ENCODE results near the gene PHF19. TPM values are rescaled to one million over a fixed set of nuclear protein-coding genes. Genes with fewer than 3 reads are reported as not detected.

PHF19 gene
- total and polyA plus RNA-seq, 4 donors, result 25.9 to 66.7 (median 51.2) TPM

DNA sequence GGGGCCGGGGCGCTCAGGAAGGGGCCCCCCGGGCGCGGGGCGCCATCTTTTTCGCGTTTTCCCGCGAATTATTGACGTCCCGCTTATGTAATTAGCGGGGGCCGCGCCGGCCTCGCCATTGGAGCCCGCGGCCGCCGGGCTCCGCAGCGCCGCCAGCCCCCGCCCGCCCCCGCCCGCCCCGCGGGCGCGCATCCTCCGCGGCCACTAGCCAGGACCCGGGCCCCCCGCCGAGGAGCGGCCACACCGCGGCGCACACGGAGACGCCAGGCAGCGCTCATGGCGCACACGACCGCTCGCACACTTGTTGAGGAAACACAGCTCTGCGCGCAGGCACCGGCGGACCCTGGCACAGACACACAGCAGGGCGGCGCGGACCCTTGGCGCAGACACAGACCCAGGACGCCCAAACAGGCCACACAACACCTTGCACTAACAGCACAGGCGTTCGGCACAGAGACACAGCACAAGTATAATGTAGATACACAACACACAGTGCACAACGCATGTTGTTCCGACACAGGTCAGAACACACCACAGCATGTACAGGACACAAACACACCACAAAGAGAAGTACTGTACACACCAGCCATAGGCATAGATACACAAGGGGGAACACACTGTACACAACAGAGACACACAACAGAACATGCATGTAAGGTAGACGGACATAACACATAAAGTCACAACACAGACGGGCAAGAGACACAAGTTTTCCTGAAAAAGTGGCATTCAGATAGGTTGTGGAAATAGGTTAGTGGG is 467 bp upstream of the PHF19 start:
- intact Hi-C loops (cut with DNase I), result loop anchor here (2.0 to 5.0 kb wide), 2 partner anchors 57 to 60 kb away; no protein-coding TSS in a partner anchor
- ATAC-seq (ENCODE audit: low FRiP score) (peak; percentile 61), DNase-seq (peak; percentile 79 to 88)
- Histone ChIP-seq H3K27me3 (ENCODE audit: control insufficient read depth in 1 of 2, insufficient read depth in 2 of 2, low read length in 1 of 2) (no peaks in the 10 kb centered on the region), H3K4me1 (ENCODE audit: control insufficient read depth in 1 of 2, insufficient read depth in 2 of 2, low read length in 2 of 2) (no peaks in the 10 kb centered on the region), H3K36me3 (ENCODE audit: control insufficient read depth in 1 of 2, insufficient read depth in 2 of 2, low read length in 1 of 2) (peaks cover 0 to 6% of the 10 kb centered on the region in 2 donors), H3K4me3 (ENCODE audit: low read length in 2 of 2) (peak overlapping the region; percentile 68 to 92), H3K9me3 (ENCODE audit: control insufficient read depth, low read length) (no peaks in the 10 kb centered on the region), H3K27ac (ENCODE audit: low read depth in 1 of 2, low read length in 2 of 2) (peak overlapping the region; percentile 51 to 95)
- 1% methylated on average over 55 to 63 of the region's 63 CpGs for WGBS, 2 donors

DNA sequence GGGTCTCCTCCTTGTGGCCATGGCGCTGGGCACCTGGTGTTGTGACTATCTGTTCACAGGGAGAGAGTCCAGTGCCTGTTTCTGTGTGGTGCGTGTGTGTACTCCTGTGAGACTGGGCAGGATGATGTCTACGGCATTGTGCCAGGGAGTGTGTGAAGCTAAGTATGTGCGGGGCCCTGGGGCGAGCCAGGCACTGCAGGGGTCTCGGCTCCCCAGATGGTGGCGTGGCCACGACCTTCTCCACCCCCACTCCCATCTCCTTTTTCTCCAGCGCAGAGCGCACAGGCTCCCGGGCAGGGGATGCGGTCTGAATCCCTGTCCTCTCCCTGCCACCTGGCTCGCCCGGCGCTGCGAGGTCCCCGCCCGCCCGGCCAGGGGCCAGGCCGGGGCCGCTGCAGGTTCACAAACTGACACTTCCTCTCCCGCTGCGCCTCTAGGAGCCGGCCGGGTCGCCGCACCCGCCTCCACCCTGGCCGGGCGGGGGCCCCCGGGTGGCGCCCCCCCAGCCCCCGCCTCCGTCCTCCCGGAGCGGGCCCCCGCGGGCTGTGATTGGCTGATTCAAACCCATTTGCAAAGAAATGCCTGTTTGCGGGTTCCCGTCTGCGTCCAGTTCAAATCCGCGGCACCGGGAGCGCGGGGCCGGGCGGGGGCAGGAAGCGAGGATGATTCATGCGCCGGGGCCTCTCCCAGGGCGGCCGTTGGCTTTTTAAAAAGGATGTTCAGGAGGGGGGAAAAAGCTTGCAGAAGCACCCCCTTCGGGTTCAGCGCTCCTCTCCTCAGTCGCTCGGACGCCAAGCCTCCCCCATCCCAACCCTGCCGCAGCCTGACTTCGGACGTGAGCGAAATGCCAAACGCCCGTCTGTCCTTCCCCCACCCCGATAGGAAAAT is 790 bp downstream of the PHF19 start:
- peak overlapping the region; percentile 68 to 85 for H3K27ac ChIP-seq (ENCODE audit: low read depth in 1 of 2, low read length in 2 of 2)
- 1% methylated on average over 57 to 65 of the region's 65 CpGs for WGBS, 2 donors
- no peaks in the 10 kb centered on the region for H3K4me1 ChIP-seq (ENCODE audit: control insufficient read depth in 1 of 2, insufficient read depth in 2 of 2, low read length in 2 of 2)
- intact Hi-C loops (cut with DNase I), result loop anchor here (2.0 to 5.0 kb wide), 2 partner anchors 59 to 61 kb away; no protein-coding TSS in a partner anchor
- H3K36me3 ChIP-seq (ENCODE audit: control insufficient read depth in 1 of 2, insufficient read depth in 2 of 2, low read length in 1 of 2), result peaks cover 0 to 6% of the 10 kb centered on the region in 2 donors
- DNase-seq (peak; percentile 94 to 95), ATAC-seq (ENCODE audit: low FRiP score) (peak; percentile 81)
- no peaks in the 10 kb centered on the region for H3K9me3 ChIP-seq (ENCODE audit: control insufficient read depth, low read length)
- H3K4me3 ChIP-seq (ENCODE audit: low read length in 2 of 2), result peak overlapping the region; percentile 68 to 92
- H3K27me3 ChIP-seq (ENCODE audit: control insufficient read depth in 1 of 2, insufficient read depth in 2 of 2, low read length in 1 of 2), result no peaks in the 10 kb centered on the region

DNA sequence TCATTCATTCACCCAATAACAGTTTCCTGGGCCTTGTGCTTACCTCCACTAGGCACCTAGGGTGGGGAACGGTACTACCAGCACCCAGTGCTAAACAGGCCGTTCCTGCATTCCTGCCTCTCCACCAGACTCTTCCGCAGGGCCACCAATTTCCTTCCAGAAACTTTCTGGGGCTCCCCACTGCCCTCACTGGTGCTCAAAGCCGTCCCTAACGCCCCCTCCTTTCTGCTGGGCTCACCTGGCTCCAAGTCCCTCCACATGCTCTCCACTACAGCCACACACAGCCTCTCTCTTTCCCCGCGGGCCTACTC is 1.4 kb downstream of the PHF19 start:
- 25 to 26% methylated on average over 7 of the region's 7 CpGs for WGBS, 2 donors
- no peaks in the 10 kb centered on the region for H3K9me3 ChIP-seq (ENCODE audit: control insufficient read depth, low read length)
- no peak for DNase-seq
- no peak for ATAC-seq (ENCODE audit: low FRiP score)
- intact Hi-C loops (cut with DNase I), result loop anchor here in 1 of 2 donors (5.0 kb wide), 1 partner anchor 62 kb away; no protein-coding TSS in a partner anchor
- no peaks in the 10 kb centered on the region for H3K27me3 ChIP-seq (ENCODE audit: control insufficient read depth in 1 of 2, insufficient read depth in 2 of 2, low read length in 1 of 2)
- H3K4me1 ChIP-seq (ENCODE audit: control insufficient read depth in 1 of 2, insufficient read depth in 2 of 2, low read length in 2 of 2), result no peaks in the 10 kb centered on the region
- no peak overlapping the region for H3K4me3 ChIP-seq (ENCODE audit: low read length in 2 of 2)
- peaks cover 0 to 6% of the 10 kb centered on the region in 2 donors for H3K36me3 ChIP-seq (ENCODE audit: control insufficient read depth in 1 of 2, insufficient read depth in 2 of 2, low read length in 1 of 2)
- H3K27ac ChIP-seq (ENCODE audit: low read depth in 1 of 2, low read length in 2 of 2), result peak overlapping the region; percentile 68 to 85

DNA sequence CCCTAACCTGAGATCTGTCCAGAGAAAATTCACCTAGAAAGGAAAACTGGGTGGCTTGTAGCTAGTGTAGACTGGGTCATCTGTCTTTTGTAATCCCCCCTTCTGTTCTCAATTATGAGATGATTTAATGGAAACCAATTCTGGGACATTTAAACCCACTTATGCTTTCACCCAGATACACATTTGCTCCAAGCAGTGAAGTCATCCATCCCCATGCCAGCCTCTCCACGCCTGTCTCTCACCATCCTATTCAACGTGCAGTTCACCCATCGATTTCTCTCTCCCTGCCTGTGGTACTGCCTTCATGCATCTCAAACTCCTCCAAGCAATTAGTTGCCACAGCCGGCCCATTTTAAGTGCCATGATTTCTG is 1.8 kb downstream of the PHF19 start:
- Histone ChIP-seq H3K27ac (ENCODE audit: low read depth in 1 of 2, low read length in 2 of 2) (peak overlapping the region in 1 of 2 donors; percentile 85), H3K4me1 (ENCODE audit: control insufficient read depth in 1 of 2, insufficient read depth in 2 of 2, low read length in 2 of 2) (no peaks in the 10 kb centered on the region), H3K27me3 (ENCODE audit: control insufficient read depth in 1 of 2, insufficient read depth in 2 of 2, low read length in 1 of 2) (no peaks in the 10 kb centered on the region), H3K36me3 (ENCODE audit: control insufficient read depth in 1 of 2, insufficient read depth in 2 of 2, low read length in 1 of 2) (peaks cover 0 to 6% of the 10 kb centered on the region in 2 donors), H3K4me3 (ENCODE audit: low read length in 2 of 2) (no peak overlapping the region), H3K9me3 (ENCODE audit: control insufficient read depth, low read length) (no peaks in the 10 kb centered on the region)
- DNase-seq, result no peak
- no peak for ATAC-seq (ENCODE audit: low FRiP score)
- 16 to 21% methylated on average over 4 of the region's 4 CpGs for WGBS, 2 donors
- intact Hi-C loops (cut with DNase I), result loop anchor here in 1 of 2 donors (5.0 kb wide), 1 partner anchor 62 kb away; no protein-coding TSS in a partner anchor

DNA sequence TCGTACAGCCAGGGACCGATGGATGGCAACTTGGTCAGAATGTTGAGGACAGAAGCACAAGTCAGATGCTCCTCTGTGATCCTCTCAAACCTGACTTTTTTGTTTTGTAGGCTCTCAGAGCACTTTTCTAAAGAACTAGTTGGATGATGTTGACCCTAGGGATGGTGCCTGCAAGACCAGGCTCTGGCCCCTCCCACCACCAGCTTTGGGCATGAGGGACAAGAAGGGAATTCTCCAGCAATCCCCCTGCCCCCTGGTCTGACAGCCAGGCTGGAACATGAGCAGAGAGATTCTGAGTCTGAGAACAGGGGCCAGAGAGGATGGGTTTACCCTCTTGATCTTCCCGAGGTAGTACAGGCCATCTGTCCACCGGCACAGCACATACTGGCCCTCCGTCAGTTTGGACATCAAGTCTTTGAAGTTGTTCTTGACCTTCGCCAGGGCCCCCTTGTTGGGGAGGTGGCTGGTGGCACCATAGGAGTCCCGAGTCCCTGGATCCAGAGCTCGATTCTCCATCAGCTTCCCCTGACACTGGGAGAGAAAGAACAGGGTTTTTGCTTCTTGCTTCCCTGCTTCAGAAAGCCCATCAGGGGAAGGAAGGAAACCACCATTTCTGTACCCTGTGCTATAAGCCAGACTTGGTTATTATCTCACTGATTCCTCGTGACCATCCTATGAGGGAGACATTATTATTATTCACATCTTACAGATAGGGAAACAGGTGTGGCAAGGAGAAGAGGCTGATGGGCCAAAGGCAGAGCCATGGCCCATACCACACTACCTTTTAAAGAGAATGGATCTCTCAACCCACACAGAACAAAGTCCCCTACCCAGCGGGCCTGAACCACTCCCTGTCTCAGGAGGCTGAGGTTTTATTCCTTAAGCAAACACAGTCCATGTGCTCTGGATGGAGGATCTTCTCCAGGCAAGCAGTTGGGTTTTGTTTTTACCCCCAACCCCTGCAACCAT is 2.5 kb downstream of the PHF19 start:
- Histone ChIP-seq H3K9me3 (ENCODE audit: control insufficient read depth, low read length) (no peaks in the 10 kb centered on the region), H3K36me3 (ENCODE audit: control insufficient read depth in 1 of 2, insufficient read depth in 2 of 2, low read length in 1 of 2) (peaks cover 0 to 6% of the 10 kb centered on the region in 2 donors), H3K27me3 (ENCODE audit: control insufficient read depth in 1 of 2, insufficient read depth in 2 of 2, low read length in 1 of 2) (no peaks in the 10 kb centered on the region), H3K4me3 (ENCODE audit: low read length in 2 of 2) (no peak overlapping the region), H3K4me1 (ENCODE audit: control insufficient read depth in 1 of 2, insufficient read depth in 2 of 2, low read length in 2 of 2) (no peaks in the 10 kb centered on the region), H3K27ac (ENCODE audit: low read depth in 1 of 2, low read length in 2 of 2) (no peak overlapping the region)
- intact Hi-C loops (cut with DNase I), result loop anchor here in 1 of 2 donors (5.0 kb wide), 1 partner anchor 63 kb away; no protein-coding TSS in a partner anchor
- DNase-seq (peak in 1 of 2 donors; percentile 39), ATAC-seq (ENCODE audit: low FRiP score) (no peak)
- 85 to 93% methylated on average over 10 of the region's 10 CpGs for WGBS, 2 donors

DNA sequence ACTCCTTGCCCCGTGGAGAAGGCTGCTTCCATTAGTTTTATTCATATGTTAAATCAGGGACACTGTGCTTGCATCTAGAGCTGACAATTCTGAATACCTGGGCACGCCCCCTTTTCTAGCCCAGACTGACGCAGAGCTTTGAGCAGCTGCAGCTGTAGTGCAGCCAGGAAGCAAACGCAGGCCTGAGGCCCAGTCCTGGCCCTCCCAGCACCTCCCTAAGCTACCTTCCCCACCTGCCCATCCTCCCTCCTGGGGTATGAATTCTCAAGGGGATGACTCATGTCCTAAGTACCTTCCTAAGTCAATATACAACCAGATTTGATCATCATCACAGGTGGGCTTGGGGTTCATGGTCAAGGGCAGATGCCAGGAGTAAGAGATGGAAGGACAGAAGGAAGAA is 3.5 kb downstream of the PHF19 start:
- Histone ChIP-seq H3K4me3 (ENCODE audit: low read length in 2 of 2) (no peak overlapping the region), H3K36me3 (ENCODE audit: control insufficient read depth in 1 of 2, insufficient read depth in 2 of 2, low read length in 1 of 2) (peaks cover 0 to 6% of the 10 kb centered on the region in 2 donors), H3K4me1 (ENCODE audit: control insufficient read depth in 1 of 2, insufficient read depth in 2 of 2, low read length in 2 of 2) (no peaks in the 10 kb centered on the region), H3K9me3 (ENCODE audit: control insufficient read depth, low read length) (no peaks in the 10 kb centered on the region), H3K27ac (ENCODE audit: low read depth in 1 of 2, low read length in 2 of 2) (no peak overlapping the region), H3K27me3 (ENCODE audit: control insufficient read depth in 1 of 2, insufficient read depth in 2 of 2, low read length in 1 of 2) (no peaks in the 10 kb centered on the region)
- intact Hi-C loops (cut with DNase I), result no loop called here
- WGBS, 2 donors, result 62 to 70% methylated on average over 4 of the region's 4 CpGs
- ATAC-seq (ENCODE audit: low FRiP score) (no peak), DNase-seq (no peak)

DNA sequence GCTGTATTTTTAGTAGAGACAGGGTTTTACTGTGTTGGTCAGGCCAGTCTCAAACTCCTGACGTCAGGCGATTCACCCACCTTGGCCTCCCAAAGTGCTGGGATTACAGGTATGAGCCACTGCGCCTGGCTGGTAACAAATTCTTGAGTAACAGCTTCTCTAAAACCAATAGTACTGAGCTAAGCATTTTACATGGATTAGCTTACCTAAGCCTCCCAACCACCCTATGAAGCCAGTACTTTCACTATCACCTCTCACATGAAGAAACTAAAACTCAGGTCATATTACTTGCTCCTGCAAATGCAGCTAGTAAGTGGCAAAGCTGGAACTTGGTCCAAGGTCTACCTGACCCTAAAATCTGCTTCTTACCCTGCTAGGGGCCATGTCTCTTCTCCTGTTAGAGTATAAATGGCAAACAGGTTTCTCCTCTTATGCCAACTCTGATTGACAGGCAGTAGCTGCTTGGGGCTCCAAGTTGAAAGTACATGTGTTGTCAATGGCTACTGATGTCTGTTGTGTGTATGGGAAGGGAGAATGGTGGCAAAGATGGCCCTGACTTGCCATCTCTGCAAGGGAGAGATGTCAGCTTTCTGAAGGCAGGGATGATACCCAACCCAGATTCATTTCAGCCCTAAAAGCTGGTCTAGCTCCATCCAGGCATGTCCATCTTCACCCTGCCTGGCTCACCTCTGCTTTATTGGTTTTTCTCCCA is 4.0 kb downstream of the PHF19 start:
- DNase-seq (no peak), ATAC-seq (ENCODE audit: low FRiP score) (no peak)
- intact Hi-C loops (cut with DNase I), result no loop called here
- Histone ChIP-seq H3K9me3 (ENCODE audit: control insufficient read depth, low read length) (no peaks in the 10 kb centered on the region), H3K27me3 (ENCODE audit: control insufficient read depth in 1 of 2, insufficient read depth in 2 of 2, low read length in 1 of 2) (no peaks in the 10 kb centered on the region), H3K4me3 (ENCODE audit: low read length in 2 of 2) (no peak overlapping the region), H3K36me3 (ENCODE audit: control insufficient read depth in 1 of 2, insufficient read depth in 2 of 2, low read length in 1 of 2) (peaks cover 0 to 6% of the 10 kb centered on the region in 2 donors), H3K4me1 (ENCODE audit: control insufficient read depth in 1 of 2, insufficient read depth in 2 of 2, low read length in 2 of 2) (no peaks in the 10 kb centered on the region), H3K27ac (ENCODE audit: low read depth in 1 of 2, low read length in 2 of 2) (no peak overlapping the region)
- 82 to 87% methylated on average over 3 of the region's 3 CpGs for WGBS, 2 donors
